Stimulated activated CD4-positive, alpha-beta T cell treated with anti-CD3 and anti-CD28 coated beads, TNF-alpha, amount 100 ng/mL, for 48 hours (primary cell): ENCODE results near the gene YAP1.
"Not testable (repeated sequence)": the region's sequence is repeated elsewhere in the genome, so short reads cannot be mapped to it uniquely, and the experiment has no call there.

Source experiments
- DNase-seq, 3 donors: peaks; one replicate each; pipeline ENCODE4 v3.0.0-alpha.2; 2020; ENCODE audit warnings: low read depth in 3 of 3

YAP1 gene

GRCh38 chr11:102240502-102240901 is 130.3 kb downstream of the YAP1 start:
- DNase-seq = no peak

GRCh38 chr11:102241026-102241425 is 130.8 kb downstream of the YAP1 start:
- DNase-seq = no peak

GRCh38 chr11:102243399-102243884 is 133.2 kb downstream of the YAP1 start:
- DNase-seq = no peak

- no peak for DNase-seq
These were observed 134.6 kb downstream of the YAP1 start for GRCh38 chr11:102244681-102245409.

- DNase-seq = no peak
These were observed 141.2 kb downstream of the YAP1 start for GRCh38 chr11:102251423-102251822.

- DNase-seq = no peak
These were observed 142.2 kb downstream of the YAP1 start for GRCh38 chr11:102252339-102252891.

- DNase-seq = no peak
These were observed 142.9 kb downstream of the YAP1 start for GRCh38 chr11:102253020-102253715.

GRCh38 chr11:102254047-102254446 is 143.8 kb downstream of the YAP1 start:
- DNase-seq = no peak

GRCh38 chr11:102256251-102256650 is 146.0 kb downstream of the YAP1 start:
- no peak for DNase-seq

GRCh38 chr11:102260241-102260640 is 150.0 kb downstream of the YAP1 start:
- no peak for DNase-seq

GRCh38 chr11:102263379-102264003 is 153.2 kb downstream of the YAP1 start:
- DNase-seq = no peak

- DNase-seq = not testable (repeated sequence)
These were observed 154.5 kb downstream of the YAP1 start for GRCh38 chr11:102264704-102265103.

- no peak for DNase-seq
These were observed 155.9 kb downstream of the YAP1 start for GRCh38 chr11:102266099-102266498.

- DNase-seq = no peak
These were observed 157.4 kb downstream of the YAP1 start for GRCh38 chr11:102267609-102268008.

GRCh38 chr11:102268083-102268984 is 158.1 kb downstream of the YAP1 start:
- peak; percentile 52 to 79 (median 72) for DNase-seq

- no peak for DNase-seq
These were observed 158.8 kb downstream of the YAP1 start for GRCh38 chr11:102268985-102269470.

GRCh38 chr11:102269927-102270326 is 159.7 kb downstream of the YAP1 start:
- DNase-seq = no peak

GRCh38 chr11:102272047-102272824 is 162.0 kb downstream of the YAP1 start:
- no peak for DNase-seq

- DNase-seq = no peak
These were observed 164.4 kb downstream of the YAP1 start for GRCh38 chr11:102274628-102275027.

GRCh38 chr11:102276362-102276761 is 166.1 kb downstream of the YAP1 start:
- DNase-seq = no peak
